Psoas muscle (tissue), 8 donors: ENCODE data around the gene COL4A1. TPM values are rescaled to one million over a fixed set of nuclear protein-coding genes. Genes with fewer than 3 reads are reported as not detected.
A peak's percentile ranks its signal among the peaks of the same experiment; 100 is the strongest.
"Not testable (repeated sequence)": the region's sequence is repeated elsewhere in the genome, so short reads cannot be mapped to it uniquely, and the experiment has no call there.

Experiments used
- ATAC-seq, 4 donors: fragments of 200-7000 bp; cut with Tn5 transposase; one replicate each; pipeline ENCODE4 v1.9.1; 2020; ENCODE audit warnings: moderate library complexity in 3 of 4, mild to moderate bottlenecking in 2 of 4
- DNase-seq, 2 donors: peaks; one replicate each; pipeline ENCODE4 v3.0.0-alpha.2; 2020
- H3K27ac ChIP-seq: fragments of 200-600 bp; one replicate; pipeline ENCODE4 v1.8.0; 2022
- H3K27me3 ChIP-seq, 3 donors: fragments of 200-600 bp in 1 of 3; one replicate each; pipeline versions ENCODE4 v1.6.1 to v1.8.0; 2013 to 2022; ENCODE audit warnings: low read length in 2 of 3, mild to moderate bottlenecking in 2 of 3, moderate library complexity in 1 of 3; ENCODE audit not compliant: insufficient read depth in 3 of 3
- H3K36me3 ChIP-seq, 2 donors: fragments of 200-600 bp in 1 of 2; one replicate each; pipeline versions ENCODE4 v1.6.1 to v1.8.0; 2013 to 2022; ENCODE audit warnings: low read depth in 1 of 2, mild to moderate bottlenecking in 1 of 2, moderate library complexity in 1 of 2; ENCODE audit not compliant: insufficient read depth in 1 of 2
- H3K4me1 ChIP-seq: fragments of 200-600 bp; one replicate; pipeline ENCODE4 v1.8.0; 2022
- H3K4me3 ChIP-seq: fragments of 200-600 bp; one replicate; pipeline ENCODE4 v1.8.0; 2022; ENCODE audit warnings: mild to moderate bottlenecking
- H3K9me3 ChIP-seq: fragments of 200-600 bp; one replicate; pipeline ENCODE4 v1.8.0; 2022
- WGBS, 3 donors: extraction: QIAGEN DNeasy Blood & Tissue Kit; methylation state at CpG; one replicate each; pipeline versions ENCODE4 v1.1.6 to v1.1.7; 2013; 5-methylcytosine and 5-hydroxymethylcytosine counted together
- intact Hi-C, 2 donors: fragments of 100-400 bp; cut with DNase I; formaldehyde crosslinking; loops; one replicate each; pipeline versions ENCODE4 v1.11.0 to v1.14.2; 2022
- polyA plus RNA-seq, 3 donors: library from polyadenylated mRNA; stranded (reverse); fragments of 200-250 nt; gene quantifications; one replicate each; pipeline ENCODE4 v1.2.3, GENCODE V29; 2013
- total RNA-seq, 4 donors: library from RNA; stranded (reverse); fragmentation: NEBNext Ultra II Directional in 2 of 4; extraction: Animal tissue kit (Norgen Biotek cat#: 25700) in 2 of 4; gene quantifications; one replicate each; pipeline versions ENCODE4 v1.2.1 to v1.2.4, GENCODE V29; 2021 to 2023
- TF ChIP-seq, protein P1 (sequence below): fragments of 200-600 bp; IDR thresholded peaks from one replicate; pipeline ENCODE4 v1.8.0; 2022; ENCODE audit warnings: antibody characterized with exemption
- donor health status: healthy with polysubstance abuse.
- donor health status: DM: no; HTN: no; CAD: no; lungs with moderate emphysema.
- donor health status: Bipolar disorder and iron deficiency.
- donor health status: healthy.
- donor health status: DM: yes; HTN: yes; CAD: no.
- donor health status: DM: no; HTN: no; CAD: no.
- donor health status: DM: no; HTN: no; CAD: no.
- donor health status: DM: yes; HTN: yes; CAD: no.

The COL4A1 gene
- total and polyA plus RNA-seq, 7 donors, result 39.0 to 127 (median 97.0) TPM

DNA sequence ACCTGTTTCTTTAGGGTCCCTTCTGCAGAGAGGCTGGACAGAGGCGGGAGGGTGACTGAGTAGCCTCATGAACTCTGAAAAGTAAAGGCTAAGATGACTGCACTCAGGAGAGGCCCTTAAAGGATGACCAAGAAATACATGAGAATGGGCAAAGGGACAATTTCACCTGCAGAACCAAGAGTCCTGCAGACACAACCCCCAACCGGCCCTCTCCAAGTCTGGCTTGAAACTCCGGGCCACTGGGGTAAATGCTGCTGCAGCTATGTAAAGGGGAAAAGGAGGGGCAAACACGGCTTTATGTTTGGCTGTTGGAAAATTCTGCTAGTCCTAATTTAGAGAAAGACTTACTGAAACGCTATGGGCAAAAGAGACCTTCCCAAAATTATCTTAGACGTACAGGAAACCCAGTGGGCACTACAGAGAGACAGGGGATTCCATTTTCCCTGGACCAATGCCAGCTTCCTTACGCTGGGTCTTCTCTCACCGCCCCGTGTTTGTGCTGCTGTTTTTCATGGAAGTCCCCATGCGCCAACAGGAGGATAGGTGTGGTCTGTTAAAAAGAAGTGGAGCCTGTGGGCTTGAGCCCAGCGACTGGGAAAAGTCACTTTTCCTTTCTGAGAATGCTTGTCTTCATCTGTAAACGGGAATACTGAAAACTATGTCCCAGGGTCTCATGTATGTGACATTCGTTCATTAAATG, 10.7 kb upstream of the COL4A1 start:
- Histone ChIP-seq H3K27ac (peak overlapping the region; percentile 33), H3K9me3 (no peaks in the 10 kb centered on the region), H3K27me3 (peaks cover 0 to 7% (median 2%) of the 10 kb centered on the region in 3 donors), H3K4me1 (peaks cover 4% of the 10 kb centered on the region), H3K4me3 (no peak overlapping the region), H3K36me3 (peaks cover 0 to 5% of the 10 kb centered on the region in 2 donors)
- 64 to 80% (median 75%) methylated on average over 13 of the region's 13 CpGs for WGBS, 3 donors
- DNase-seq (no peak), ATAC-seq (no peak)
- intact Hi-C loops, result no loop called here
- TF ChIP-seq, protein P1, sequence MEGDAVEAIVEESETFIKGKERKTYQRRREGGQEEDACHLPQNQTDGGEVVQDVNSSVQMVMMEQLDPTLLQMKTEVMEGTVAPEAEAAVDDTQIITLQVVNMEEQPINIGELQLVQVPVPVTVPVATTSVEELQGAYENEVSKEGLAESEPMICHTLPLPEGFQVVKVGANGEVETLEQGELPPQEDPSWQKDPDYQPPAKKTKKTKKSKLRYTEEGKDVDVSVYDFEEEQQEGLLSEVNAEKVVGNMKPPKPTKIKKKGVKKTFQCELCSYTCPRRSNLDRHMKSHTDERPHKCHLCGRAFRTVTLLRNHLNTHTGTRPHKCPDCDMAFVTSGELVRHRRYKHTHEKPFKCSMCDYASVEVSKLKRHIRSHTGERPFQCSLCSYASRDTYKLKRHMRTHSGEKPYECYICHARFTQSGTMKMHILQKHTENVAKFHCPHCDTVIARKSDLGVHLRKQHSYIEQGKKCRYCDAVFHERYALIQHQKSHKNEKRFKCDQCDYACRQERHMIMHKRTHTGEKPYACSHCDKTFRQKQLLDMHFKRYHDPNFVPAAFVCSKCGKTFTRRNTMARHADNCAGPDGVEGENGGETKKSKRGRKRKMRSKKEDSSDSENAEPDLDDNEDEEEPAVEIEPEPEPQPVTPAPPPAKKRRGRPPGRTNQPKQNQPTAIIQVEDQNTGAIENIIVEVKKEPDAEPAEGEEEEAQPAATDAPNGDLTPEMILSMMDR, result no peak

DNA sequence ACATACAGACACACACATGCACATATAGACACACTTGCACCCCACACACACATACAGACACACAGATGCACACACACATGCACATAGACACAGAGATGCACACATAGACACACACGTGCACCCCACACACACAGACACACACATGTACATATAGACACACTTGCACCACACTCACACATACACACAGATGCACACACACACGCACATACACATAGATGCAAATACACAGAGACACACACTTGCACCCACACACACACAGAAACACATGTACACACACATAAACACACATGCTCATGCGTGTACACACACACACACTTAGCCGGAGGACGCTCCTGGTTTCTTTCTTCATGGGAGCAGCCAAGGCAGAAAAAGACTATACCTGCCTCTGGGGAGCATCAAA, 10.1 kb upstream of the COL4A1 start:
- Histone ChIP-seq H3K36me3 (peaks cover 0 to 5% of the 10 kb centered on the region in 2 donors), H3K4me1 (peaks cover 4% of the 10 kb centered on the region), H3K9me3 (no peaks in the 10 kb centered on the region), H3K27me3 (peaks cover 0 to 10% (median 0%) of the 10 kb centered on the region in 3 donors), H3K27ac (no peak overlapping the region), H3K4me3 (no peak overlapping the region)
- intact Hi-C loops, result no loop called here
- ATAC-seq (no peak), DNase-seq (no peak)
- 87 to 92% (median 92%) methylated on average over 5 of the region's 5 CpGs for WGBS, 3 donors
- TF ChIP-seq, protein P1, result no peak

DNA sequence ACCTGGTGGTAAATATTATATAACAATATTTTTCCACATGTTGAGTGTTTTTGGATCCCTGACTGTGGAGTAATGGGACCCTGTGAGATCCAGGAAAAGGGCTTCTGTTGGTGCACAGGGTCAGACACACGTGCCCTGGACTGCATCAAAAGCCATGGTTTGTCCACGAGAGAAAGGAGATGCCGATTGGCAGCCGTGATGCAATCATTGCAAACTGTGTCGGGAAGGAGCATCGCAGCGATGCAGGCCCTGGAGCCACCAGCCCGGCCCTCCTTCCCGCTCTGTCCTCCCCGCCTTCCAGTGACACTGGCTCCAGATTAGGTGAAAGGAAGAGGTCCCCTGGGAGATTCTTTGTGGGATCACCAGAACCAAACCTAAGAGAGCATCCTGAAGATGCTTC, 9.2 kb upstream of the COL4A1 start:
- H3K4me1 ChIP-seq, result no peaks in the 10 kb centered on the region
- ATAC-seq (no peak), DNase-seq (no peak)
- peaks cover 0 to 17% (median 0%) of the 10 kb centered on the region in 3 donors for H3K27me3 ChIP-seq
- no peaks in the 10 kb centered on the region for H3K9me3 ChIP-seq
- H3K4me3 ChIP-seq, result no peak overlapping the region
- intact Hi-C loops, result no loop called here
- H3K27ac ChIP-seq, result no peak overlapping the region
- 74 to 80% (median 79%) methylated on average over 10 of the region's 10 CpGs for WGBS, 3 donors
- TF ChIP-seq, protein P1, result no peak
- H3K36me3 ChIP-seq, result peaks cover 0 to 5% of the 10 kb centered on the region in 2 donors

DNA sequence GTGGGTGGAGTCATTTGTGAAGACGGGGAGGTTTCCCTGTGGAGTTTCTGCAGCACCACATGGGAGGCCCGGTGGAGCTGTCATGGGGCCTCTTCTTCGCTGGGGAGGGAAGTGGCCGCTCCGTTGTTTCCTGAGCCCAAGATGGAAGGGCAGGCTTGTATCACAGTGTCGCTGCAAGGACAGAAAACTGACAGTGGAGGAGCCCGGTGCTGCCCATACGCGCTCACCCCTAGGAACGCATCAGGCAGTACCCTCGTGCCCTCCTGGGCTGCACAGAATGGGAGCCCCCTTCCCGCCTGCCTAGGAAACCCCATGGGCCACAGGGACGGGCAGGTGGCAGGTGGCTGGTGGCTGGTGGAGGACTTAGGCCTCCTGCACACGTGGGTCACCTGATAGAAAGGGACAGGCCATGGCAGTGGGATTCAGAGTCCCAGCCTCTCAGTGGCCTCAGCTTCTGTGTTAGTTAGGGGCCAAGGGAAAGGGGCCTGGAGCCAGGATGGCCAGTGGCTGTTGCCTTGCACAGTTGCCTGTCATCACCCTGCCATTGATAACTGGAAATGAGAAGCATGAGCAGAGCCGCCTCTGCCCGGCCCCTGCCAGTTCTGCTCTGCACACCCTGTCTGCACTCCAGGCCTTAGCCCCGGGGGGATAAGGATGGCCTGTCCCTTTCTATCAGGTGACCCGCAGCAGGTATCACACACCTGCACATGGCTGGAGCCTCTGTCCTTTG, 7.7 kb upstream of the COL4A1 start:
- Histone ChIP-seq H3K4me3 (peak overlapping the region; percentile 18), H3K4me1 (no peaks in the 10 kb centered on the region), H3K9me3 (no peaks in the 10 kb centered on the region), H3K27ac (no peak overlapping the region), H3K36me3 (peaks cover 0 to 5% of the 10 kb centered on the region in 2 donors), H3K27me3 (peaks cover 0 to 32% (median 0%) of the 10 kb centered on the region in 3 donors)
- intact Hi-C loops, result no loop called here
- DNase-seq (no peak), ATAC-seq (no peak)
- 78 to 83% (median 79%) methylated on average over 18 of the region's 18 CpGs for WGBS, 3 donors
- TF ChIP-seq, protein P1, result no peak

DNA sequence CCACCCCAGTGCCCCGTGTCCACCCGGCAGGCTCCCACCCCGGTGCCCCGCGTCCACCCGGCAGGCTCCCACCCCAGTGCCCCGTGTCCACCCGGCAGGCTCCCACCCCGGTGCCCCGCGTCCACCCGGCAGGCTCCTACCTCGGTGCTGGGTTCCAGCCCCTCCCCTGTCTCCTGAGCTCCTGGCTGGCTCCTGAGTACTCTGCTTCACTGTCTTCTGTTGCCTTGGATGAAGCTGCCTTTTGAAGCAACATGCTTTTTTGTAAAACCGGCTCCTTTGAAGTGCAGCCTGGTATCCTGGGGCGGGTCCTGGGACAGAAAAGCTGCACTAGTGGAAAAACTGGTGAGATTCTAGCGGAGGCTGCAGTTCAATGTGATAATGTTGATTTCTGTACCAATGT, 6.8 kb upstream of the COL4A1 start:
- intact Hi-C loops, H3K9me3 ChIP-seq, ATAC-seq, DNase-seq, H3K36me3 ChIP-seq, H3K4me1 ChIP-seq, H3K27ac ChIP-seq: not testable (repeated sequence)
- Histone ChIP-seq H3K4me3 (peak overlapping the region; percentile 18), H3K27me3 (peaks cover 0 to 42% (median 4%) of the 10 kb centered on the region in 3 donors)
- WGBS, 3 donors, result 47 to 61% (median 58%) methylated on average over 8 to 10 of the region's 16 CpGs

DNA sequence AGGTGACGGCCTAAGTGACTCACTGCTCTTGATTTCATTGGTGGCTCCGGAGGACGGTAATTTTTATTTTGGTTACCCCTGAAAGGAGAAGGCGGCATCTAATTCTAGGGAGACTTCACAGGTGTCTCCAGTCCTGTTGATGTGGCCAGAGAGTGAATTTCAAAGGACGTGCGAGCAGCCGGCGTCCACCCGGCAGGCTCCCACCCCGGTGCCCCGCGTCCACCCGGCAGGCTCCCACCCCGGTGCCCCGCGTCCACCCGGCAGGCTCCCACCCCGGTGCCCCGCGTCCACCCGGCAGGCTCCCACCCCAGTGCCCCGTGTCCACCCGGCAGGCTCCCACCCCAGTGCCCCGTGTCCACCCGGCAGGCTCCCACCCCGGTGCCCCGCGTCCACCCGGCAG, 6.3 kb upstream of the COL4A1 start:
- H3K4me3 ChIP-seq, result peak overlapping the region; percentile 77
- intact Hi-C loops, H3K9me3 ChIP-seq, H3K4me1 ChIP-seq, ATAC-seq, H3K36me3 ChIP-seq, DNase-seq, H3K27ac ChIP-seq: not testable (repeated sequence)
- 75 to 85% (median 78%) methylated on average over 20 to 22 of the region's 29 CpGs for WGBS, 3 donors
- H3K27me3 ChIP-seq, result peaks cover 0 to 47% (median 4%) of the 10 kb centered on the region in 3 donors
